ENCODE results near the gene TXNRD2. TPM values are rescaled to one million over a fixed set of nuclear protein-coding genes. Genes with fewer than 3 reads are reported as not detected.

Gene TXNRD2
- total RNA-seq, 1 donor from 2014 or later, result 33.3 TPM

GRCh38 chr22:19969141-19969928 lies 27.7 kb upstream of the TXNRD2 start:
- no peak for DNase-seq (ENCODE audit: low spot score)
- intact Hi-C loops (cut with DNase I), result no loop called here

GRCh38 chr22:19968450-19968891 lies 26.9 kb upstream of the TXNRD2 start:
- no peak for DNase-seq (ENCODE audit: low spot score)
- intact Hi-C loops (cut with DNase I), result no loop called here

- intact Hi-C loops (cut with DNase I), result no loop called here
- no peak for DNase-seq (ENCODE audit: low spot score)
Observed at GRCh38 chr22:19967850-19968449, 26.3 kb upstream of the TXNRD2 start.

GRCh38 chr22:19966908-19967750 lies 25.5 kb upstream of the TXNRD2 start:
- intact Hi-C loops (cut with DNase I), result no loop called here
- no peak for DNase-seq (ENCODE audit: low spot score)

- intact Hi-C loops (cut with DNase I), result no loop called here
- no peak for DNase-seq (ENCODE audit: low spot score)
Observed at GRCh38 chr22:19965771-19966709, 24.4 kb upstream of the TXNRD2 start.

GRCh38 chr22:19964701-19965386 lies 23.2 kb upstream of the TXNRD2 start:
- intact Hi-C loops (cut with DNase I), result no loop called here

GRCh38 chr22:19963863-19964642 lies 22.4 kb upstream of the TXNRD2 start:
- no peak for DNase-seq (ENCODE audit: low spot score)
- intact Hi-C loops (cut with DNase I), result no loop called here

More at GRCh38 chr22:19964701-19965386, 23.2 kb upstream of the TXNRD2 start:
- no peak for DNase-seq (ENCODE audit: low spot score)

- intact Hi-C loops (cut with DNase I), result no loop called here
Observed at GRCh38 chr22:19962909-19963806, 21.5 kb upstream of the TXNRD2 start.

GRCh38 chr22:19962246-19962908 lies 20.8 kb upstream of the TXNRD2 start:
- no peak for DNase-seq (ENCODE audit: low spot score)
- intact Hi-C loops (cut with DNase I), result no loop called here

More at GRCh38 chr22:19962909-19963806, 21.5 kb upstream of the TXNRD2 start:
- DNase-seq (ENCODE audit: low spot score), result no peak

- intact Hi-C loops (cut with DNase I), result no loop called here
- no peak for DNase-seq (ENCODE audit: low spot score)
Observed at GRCh38 chr22:19961868-19962245, 20.2 kb upstream of the TXNRD2 start.

- intact Hi-C loops (cut with DNase I), result no loop called here
- DNase-seq (ENCODE audit: low spot score), result no peak
Observed at GRCh38 chr22:19961201-19961580, 19.6 kb upstream of the TXNRD2 start.

- intact Hi-C loops (cut with DNase I), result no loop called here
- no peak for DNase-seq (ENCODE audit: low spot score)
Observed at GRCh38 chr22:19960491-19961200, 19.0 kb upstream of the TXNRD2 start.

- no peak for DNase-seq (ENCODE audit: low spot score)
- intact Hi-C loops (cut with DNase I), result no loop called here
Observed at GRCh38 chr22:19959587-19960490, 18.2 kb upstream of the TXNRD2 start.

GRCh38 chr22:19959043-19959586 lies 17.5 kb upstream of the TXNRD2 start:
- no peak for DNase-seq (ENCODE audit: low spot score)
- intact Hi-C loops (cut with DNase I), result no loop called here

Data from cardiac septum (tissue), 1 donor.